Stomach (tissue), 9 donors: Measurements from ENCODE around the gene ATP8A1. TPM values are rescaled to one million over a fixed set of nuclear protein-coding genes. Genes with fewer than 3 reads are reported as not detected.
"Not testable (repeated sequence)": the region's sequence is repeated elsewhere in the genome, so short reads cannot be mapped to it uniquely, and the experiment has no call there.

Experiments
- DNase-seq, 2 donors: peaks; one replicate each; pipeline versions ENCODE4 v3.0.0 to v3.0.0-alpha.2; 2013 to 2019
- H3K27ac ChIP-seq, 5 donors: fragments of 200-600 bp in 4 of 5; sonication (generic) in 4 of 5; one replicate each; pipeline ENCODE4 v1.5.1; 2013 to 2019; ENCODE audit warnings: mild to moderate bottlenecking in 1 of 5, moderate library complexity in 1 of 5
- H3K27me3 ChIP-seq, 3 donors: fragments of 200-600 bp; sonication (generic); one replicate each; pipeline ENCODE4 v1.5.1; 2017 to 2019; ENCODE audit warnings: mixed run types in 1 of 3
- H3K36me3 ChIP-seq, 4 donors: fragments of 200-600 bp; sonication (generic); 1 replicate in 3 of 4; 2 replicates in 1 of 4; pipeline ENCODE4 v1.5.1; 2016 to 2019
- H3K4me1 ChIP-seq, 4 donors: fragments of 200-600 bp; sonication (generic); one replicate each; pipeline ENCODE4 v1.5.1; 2016 to 2019
- H3K4me3 ChIP-seq, 4 donors: fragments of 200-600 bp; sonication (generic) in 3 of 4; one replicate each; pipeline ENCODE4 v1.5.1; 2016 to 2019; ENCODE audit warnings: mild to moderate bottlenecking in 1 of 4
- H3K9me3 ChIP-seq, 4 donors: fragments of 200-600 bp; sonication (generic); one replicate each; pipeline ENCODE4 v1.5.1; 2016 to 2019
- EP300 ChIP-seq: sonication (generic); formaldehyde crosslinking; IDR thresholded peaks from one replicate; pipeline ENCODE4 v1.6.1; 2017; ENCODE audit warnings: antibody characterized with exemption
- POLR2A ChIP-seq, 4 donors: fragments of 450-650 bp; IDR thresholded peaks; one replicate each; pipeline ENCODE4 v1.6.1; 2016; ENCODE audit warnings: antibody characterized with exemption in 4 of 4, control low read depth in 2 of 4, mild to moderate bottlenecking in 1 of 4, moderate library complexity in 1 of 4
- POLR2AphosphoS5 ChIP-seq, 3 donors: sonication (generic); formaldehyde crosslinking; IDR thresholded peaks; one replicate each; pipeline ENCODE4 v1.6.1; 2016; ENCODE audit warnings: antibody characterized with exemption in 3 of 3
- WGBS, 5 donors: extraction: QIAGEN DNeasy Blood & Tissue Kit in 3 of 5; methylation state at CpG; one replicate each; pipeline versions ENCODE4 v1.1.5 to v1.1.7; 2013 to 2018; 5-methylcytosine and 5-hydroxymethylcytosine counted together
- intact Hi-C: fragments of 100-400 bp; cut with DNase I; formaldehyde crosslinking; loops from one replicate; pipeline ENCODE4 v1.15.1; 2023; ENCODE audit warnings: low total_unique reads
- polyA plus RNA-seq, 3 donors: library from polyadenylated mRNA; stranded (reverse); fragments of 200-250 nt; gene quantifications; one replicate each; pipeline ENCODE4 v1.2.3, GENCODE V29; 2013
- total RNA-seq, 5 donors: library from RNA; depleted of rRNA; stranded (reverse); fragments of >200 nt; gene quantifications; one replicate each; pipeline versions ENCODE4 v1.1.0 to v1.2.3, GENCODE V29; 2014 to 2016
- TF ChIP-seq, protein P1 (sequence below), 7 experiments: fragments of 450-650 bp in 4 of 7; fragments of 200-600 bp in 3 of 7; sonication (generic) in 3 of 7; IDR thresholded peaks; one replicate each; pipeline ENCODE4 v1.5.1; 2016 to 2019; ENCODE audit warnings: antibody characterized with exemption in 7 of 7, control low read depth in 2 of 7, mild to moderate bottlenecking in 1 of 7
- donor health status: healthy with polysubstance abuse.
- donor health status: Bipolar disorder and iron deficiency.
- donor health status: healthy.

ATP8A1 gene
- total and polyA plus RNA-seq, 8 donors: 2.6 to 104 (median 33.2) TPM

- H3K27me3 ChIP-seq: no peaks in the 10 kb centered on the region
- H3K4me3 ChIP-seq: no peak overlapping the region
- H3K27ac ChIP-seq: no peak overlapping the region
- intact Hi-C loops: no loop called here
- WGBS, 5 donors: 85 to 96% (median 95%) methylated on average over 3 of the region's 3 CpGs
- H3K36me3 ChIP-seq: no peaks in the 10 kb centered on the region
- no peak for DNase-seq
- no peaks in the 10 kb centered on the region for H3K4me1 ChIP-seq
- TF ChIP-seq POLR2A (IDR thresholded peaks at IDR 0.05) (no peak), POLR2AphosphoS5 (IDR thresholded peaks at IDR 0.05) (no peak), EP300 (no peak)
- TF ChIP-seq, protein P1, sequence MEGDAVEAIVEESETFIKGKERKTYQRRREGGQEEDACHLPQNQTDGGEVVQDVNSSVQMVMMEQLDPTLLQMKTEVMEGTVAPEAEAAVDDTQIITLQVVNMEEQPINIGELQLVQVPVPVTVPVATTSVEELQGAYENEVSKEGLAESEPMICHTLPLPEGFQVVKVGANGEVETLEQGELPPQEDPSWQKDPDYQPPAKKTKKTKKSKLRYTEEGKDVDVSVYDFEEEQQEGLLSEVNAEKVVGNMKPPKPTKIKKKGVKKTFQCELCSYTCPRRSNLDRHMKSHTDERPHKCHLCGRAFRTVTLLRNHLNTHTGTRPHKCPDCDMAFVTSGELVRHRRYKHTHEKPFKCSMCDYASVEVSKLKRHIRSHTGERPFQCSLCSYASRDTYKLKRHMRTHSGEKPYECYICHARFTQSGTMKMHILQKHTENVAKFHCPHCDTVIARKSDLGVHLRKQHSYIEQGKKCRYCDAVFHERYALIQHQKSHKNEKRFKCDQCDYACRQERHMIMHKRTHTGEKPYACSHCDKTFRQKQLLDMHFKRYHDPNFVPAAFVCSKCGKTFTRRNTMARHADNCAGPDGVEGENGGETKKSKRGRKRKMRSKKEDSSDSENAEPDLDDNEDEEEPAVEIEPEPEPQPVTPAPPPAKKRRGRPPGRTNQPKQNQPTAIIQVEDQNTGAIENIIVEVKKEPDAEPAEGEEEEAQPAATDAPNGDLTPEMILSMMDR (IDR thresholded peaks at IDR 0.05): no peak
- no peaks in the 10 kb centered on the region for H3K9me3 ChIP-seq
These were observed 185.0 kb downstream of the ATP8A1 start for GRCh38 chr4:42471896-42472295.

DNA sequence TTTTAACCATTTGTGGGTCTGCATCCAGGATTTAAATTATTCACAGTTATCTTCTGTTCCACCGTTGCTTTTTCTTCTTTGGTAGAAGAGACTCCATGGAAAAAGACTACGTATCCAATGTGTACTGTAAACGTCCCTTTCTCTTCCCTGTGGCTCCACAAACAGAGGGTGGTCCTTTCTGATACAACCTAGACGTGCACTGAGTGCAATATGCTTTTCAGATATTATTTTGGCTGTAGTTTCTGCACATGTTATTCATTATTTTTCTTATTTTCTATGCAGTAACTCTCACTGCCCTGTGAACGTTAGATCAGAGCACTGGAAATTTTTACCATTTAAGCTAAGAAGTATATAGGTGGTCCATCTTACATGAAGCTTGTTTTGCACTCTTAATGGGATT is 186.9 kb downstream of the ATP8A1 start:
- no peaks in the 10 kb centered on the region for H3K36me3 ChIP-seq
- H3K9me3 ChIP-seq: no peaks in the 10 kb centered on the region
- WGBS, 5 donors: 88 to 96% (median 90%) methylated on average over 5 of the region's 5 CpGs
- H3K27me3 ChIP-seq: no peaks in the 10 kb centered on the region
- no peak overlapping the region for H3K4me3 ChIP-seq
- TF ChIP-seq, protein P1 (IDR thresholded peaks at IDR 0.05): no peak
- TF ChIP-seq POLR2A (IDR thresholded peaks at IDR 0.05) (no peak), EP300 (no peak), POLR2AphosphoS5 (IDR thresholded peaks at IDR 0.05) (no peak)
- H3K4me1 ChIP-seq: peaks cover 0 to 7% (median 0%) of the 10 kb centered on the region in 4 donors
- intact Hi-C loops: no loop called here
- DNase-seq: no peak
- H3K27ac ChIP-seq: no peak overlapping the region

DNA sequence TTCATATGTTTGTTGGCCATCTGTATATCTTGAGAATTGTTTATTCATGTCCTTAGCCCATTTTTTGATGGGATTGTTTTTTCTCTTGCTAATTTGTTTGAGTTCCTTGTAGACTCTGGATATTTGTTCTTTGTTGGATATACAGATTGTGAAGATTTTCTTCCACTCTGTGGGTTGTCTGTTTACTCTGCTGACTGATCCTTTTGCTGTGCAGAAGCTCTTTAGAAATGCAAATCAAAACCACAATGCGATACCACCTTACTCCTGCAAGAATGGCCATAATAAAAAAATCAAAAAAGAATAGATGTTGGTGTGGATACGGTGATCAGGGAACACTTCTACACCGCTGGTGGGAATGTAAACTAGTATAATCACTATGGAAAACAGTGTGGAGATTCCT is 189.1 kb downstream of the ATP8A1 start:
- WGBS, 5 donors: 80 to 87% (median 82%) methylated on average over 3 of the region's 3 CpGs
- H3K9me3 ChIP-seq, DNase-seq, H3K4me3 ChIP-seq, intact Hi-C loops, H3K4me1 ChIP-seq, H3K27ac ChIP-seq, H3K27me3 ChIP-seq: not testable (repeated sequence)
- peaks cover 0 to 21% (median 16%) of the 10 kb centered on the region in 4 donors for H3K36me3 ChIP-seq

DNA sequence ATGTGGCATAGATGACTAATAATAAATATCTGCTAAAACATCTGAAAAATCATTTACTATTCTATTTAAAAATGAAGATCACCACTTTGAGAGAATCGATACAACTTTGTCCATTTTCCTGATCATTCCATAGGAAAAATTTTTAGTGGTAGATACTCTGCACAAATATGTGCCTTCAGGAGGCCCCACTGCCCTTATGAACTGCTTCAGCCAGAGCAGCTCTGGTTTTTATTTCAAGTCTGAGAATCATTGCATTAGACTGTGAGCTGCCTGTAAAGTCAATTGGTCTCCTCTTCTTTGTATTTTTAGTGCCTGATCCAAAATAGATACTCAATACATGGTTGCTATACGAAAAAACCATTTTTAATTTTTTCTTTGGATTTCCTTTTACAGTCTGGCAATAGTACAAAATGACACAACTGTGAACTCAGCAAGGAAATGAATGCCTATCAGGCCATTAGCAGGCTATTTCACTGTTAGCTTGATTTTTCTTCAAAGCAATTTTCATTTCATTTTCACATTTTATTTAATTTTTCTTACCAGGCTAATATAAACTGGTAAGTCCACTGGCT is 190.5 kb downstream of the ATP8A1 start:
- peaks cover 0 to 7% (median 0%) of the 10 kb centered on the region in 4 donors for H3K4me1 ChIP-seq
- no peak overlapping the region for H3K27ac ChIP-seq
- no peaks in the 10 kb centered on the region for H3K27me3 ChIP-seq
- no peak for TF ChIP-seq POLR2AphosphoS5 (IDR thresholded peaks at IDR 0.05)
- TF ChIP-seq EP300: no peak
- TF ChIP-seq POLR2A (IDR thresholded peaks at IDR 0.05): no peak
- TF ChIP-seq, protein P1 (IDR thresholded peaks at IDR 0.05): no peak
- no peak overlapping the region for H3K4me3 ChIP-seq
- H3K9me3 ChIP-seq: peaks cover 0 to 4% (median 0%) of the 10 kb centered on the region in 4 donors
- WGBS, 5 donors: 70 to 84% (median 79%) methylated on average over 2 of the region's 2 CpGs
- H3K36me3 ChIP-seq: peaks cover 0 to 35% (median 23%) of the 10 kb centered on the region in 4 donors
- DNase-seq: no peak
- intact Hi-C loops: no loop called here

DNA sequence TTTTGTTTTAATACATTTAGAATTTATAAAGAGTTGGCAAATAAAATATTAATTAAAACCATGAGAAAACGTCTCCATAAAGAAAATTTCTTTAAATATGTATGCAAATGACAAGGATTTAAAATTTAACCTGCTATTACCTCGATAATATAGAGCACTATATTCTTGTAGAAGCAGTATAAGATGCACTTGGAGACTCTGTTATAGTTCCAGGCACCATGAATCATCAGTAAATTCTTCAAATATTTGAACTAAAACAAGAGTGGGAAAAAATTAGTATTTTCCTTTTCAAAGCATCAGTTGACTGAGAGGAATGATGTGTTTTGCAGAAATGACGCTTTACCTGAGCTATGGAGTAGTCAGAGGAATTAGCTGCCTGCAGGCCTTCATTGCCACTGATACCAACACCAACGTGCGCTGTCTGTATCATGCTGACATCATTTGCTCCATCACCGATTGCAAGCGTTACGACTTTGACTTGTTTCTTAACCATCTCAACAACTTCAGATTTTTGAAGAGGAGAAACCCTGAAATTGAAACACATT is 192.3 kb downstream of the ATP8A1 start:
- intact Hi-C loops: no loop called here

DNA sequence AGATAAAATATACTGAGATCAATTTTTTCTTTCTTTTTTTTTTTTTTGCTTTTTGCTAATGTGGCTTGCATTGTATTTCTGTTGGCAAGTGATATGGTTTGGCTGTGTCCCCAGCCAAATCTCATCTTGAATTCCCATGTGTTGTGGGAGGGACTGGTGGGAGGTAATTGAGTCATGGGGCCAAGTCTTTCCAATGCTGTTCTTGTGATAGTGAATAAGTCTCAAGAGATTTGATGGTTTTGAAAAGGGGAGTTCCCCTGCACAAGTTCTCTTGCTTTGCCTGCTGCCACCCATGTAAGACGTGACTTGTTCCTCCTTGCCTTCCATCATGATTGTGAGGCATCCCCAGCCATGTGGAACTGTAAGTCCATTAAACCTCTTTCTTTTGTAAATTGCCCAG is 195.7 kb downstream of the ATP8A1 start:
- intact Hi-C loops, H3K4me1 ChIP-seq, H3K9me3 ChIP-seq, H3K27me3 ChIP-seq, H3K27ac ChIP-seq, DNase-seq, H3K4me3 ChIP-seq: not testable (repeated sequence)
- peaks cover 0 to 36% (median 23%) of the 10 kb centered on the region in 4 donors for H3K36me3 ChIP-seq
- WGBS, 5 donors: 78 to 93% (median 88%) methylated on average over 1 of the region's 1 CpG

More for the DNA sequence above, 192.3 kb downstream of the ATP8A1 start:
- WGBS, 5 donors: 91 to 96% (median 92%) methylated on average over 8 of the region's 8 CpGs
- no peak overlapping the region for H3K27ac ChIP-seq
- TF ChIP-seq, protein P1 (IDR thresholded peaks at IDR 0.05): no peak
- TF ChIP-seq POLR2A (IDR thresholded peaks at IDR 0.05): no peak
- TF ChIP-seq POLR2AphosphoS5 (IDR thresholded peaks at IDR 0.05): no peak
- TF ChIP-seq EP300: no peak
- DNase-seq: no peak
- peaks cover 0 to 4% (median 0%) of the 10 kb centered on the region in 4 donors for H3K9me3 ChIP-seq
- H3K4me1 ChIP-seq: peaks cover 0 to 7% (median 0%) of the 10 kb centered on the region in 4 donors
- peaks cover 0 to 36% (median 23%) of the 10 kb centered on the region in 4 donors for H3K36me3 ChIP-seq
- no peak overlapping the region for H3K4me3 ChIP-seq
- H3K27me3 ChIP-seq: no peaks in the 10 kb centered on the region
